Caco-2 (cell line): Measurements from ENCODE around the gene STK32C. TPM values are rescaled to one million over a fixed set of nuclear protein-coding genes. Genes with fewer than 3 reads are reported as not detected.

Experiments
- BruUV-seq: library from RNA; stranded (reverse); fragments of 400-500 nt; replicated peaks from 2 replicates; lab custom pipeline; 2021; lab: Mats Ljungman, UMichigan
- CTCF ChIA-PET: fragments of 300-600 bp; sonication (Branson Sonifier 250); formaldehyde crosslinking; loops from one replicate; lab custom pipeline; 2022; ENCODE audit warnings: antibody characterized with exemption; lab: Charles Lee
- POLR2A ChIA-PET: fragments of 300-600 bp; sonication (Branson Sonifier 250); formaldehyde crosslinking; loops from one replicate; lab custom pipeline; 2022; ENCODE audit warnings: antibody characterized with exemption; lab: Charles Lee
- DNase-seq, 2 experiments: peaks; one replicate each; pipeline versions ENCODE4 v3.0.0 to v3.0.0-alpha.2; 2020 to 2022
- H3K27me3 ChIP-seq: replicated peaks from 2 replicates; pipeline ENCODE4 v1.6.0; 2011; ENCODE audit warnings: low read length; ENCODE audit not compliant: control insufficient read depth, insufficient read depth
- H3K36me3 ChIP-seq: 2 replicates; pipeline ENCODE4 v1.5.1; 2011; ENCODE audit warnings: low read length; ENCODE audit not compliant: control insufficient read depth, insufficient read depth
- H3K4me1 ChIP-seq: fragments of 250-450 bp; sonication (Bioruptor Pico); 2 replicates; pipeline ENCODE4 v1.5.1; 2020; ENCODE audit warnings: mild to moderate bottlenecking
- H3K4me3 ChIP-seq: 2 replicates; pipeline ENCODE4 v1.5.1; 2011; ENCODE audit warnings: low read depth, mild to moderate bottlenecking, control low read depth, low read length
- H3K9me3 ChIP-seq: fragments of 250-450 bp; sonication (Bioruptor Pico); 2 replicates; pipeline ENCODE4 v1.5.1; 2020; ENCODE audit warnings: mild to moderate bottlenecking, moderate library complexity
- H3K27ac Mint-ChIP-seq: one replicate; pipeline ENCODE4 v1.8.0; 2022; ENCODE audit warnings: mixed read lengths; ENCODE audit not compliant: unreplicated experiment
- H3K27me3 Mint-ChIP-seq: one replicate; pipeline ENCODE4 v1.8.0; 2022; ENCODE audit warnings: mixed read lengths; ENCODE audit not compliant: insufficient read depth, unreplicated experiment
- H3K36me3 Mint-ChIP-seq: one replicate; pipeline ENCODE4 v1.8.0; 2022; ENCODE audit warnings: mild to moderate bottlenecking, mixed read lengths; ENCODE audit not compliant: insufficient read depth, unreplicated experiment
- H3K4me1 Mint-ChIP-seq: one replicate; pipeline ENCODE4 v1.8.0; 2022; ENCODE audit warnings: low read depth, mixed read lengths; ENCODE audit not compliant: unreplicated experiment
- H3K4me3 Mint-ChIP-seq: one replicate; pipeline ENCODE4 v1.8.0; 2022; ENCODE audit warnings: mild to moderate bottlenecking, moderate library complexity, mixed read lengths; ENCODE audit not compliant: unreplicated experiment
- H3K9me3 Mint-ChIP-seq: one replicate; pipeline ENCODE4 v1.8.0; 2022; ENCODE audit warnings: mixed read lengths; ENCODE audit not compliant: unreplicated experiment
- CTCF ChIP-seq, 2 experiments: fragments of 200-600 bp in 1 of 2; IDR thresholded peaks; 1 replicate in 1 of 2; 2 replicates in 1 of 2; pipeline versions ENCODE4 v1.5.1 to v1.8.0; 2011 to 2022; ENCODE audit warnings: antibody characterized with exemption in 1 of 2, control low read depth in 1 of 2, inconsistent platforms in 1 of 2, low read depth in 1 of 2, low read length in 1 of 2, mild to moderate bottlenecking in 1 of 2, moderate library complexity in 1 of 2; ENCODE audit not compliant: insufficient read depth in 1 of 2, severe bottlenecking in 1 of 2, unreplicated experiment in 1 of 2
- intact Hi-C: fragments of 100-400 bp; cut with micrococcal nuclease; formaldehyde crosslinking; loops from one replicate; pipeline ENCODE4 v1.10.0; 2022; ENCODE audit not compliant: unreplicated experiment
- total RNA-seq: library from RNA; stranded (reverse); gene quantifications from 2 replicates; pipeline ENCODE4 v1.2.3, GENCODE V29; 2022

Gene STK32C
- total RNA-seq, 1 experiment from 2014 or later = 13.3 TPM

DNA sequence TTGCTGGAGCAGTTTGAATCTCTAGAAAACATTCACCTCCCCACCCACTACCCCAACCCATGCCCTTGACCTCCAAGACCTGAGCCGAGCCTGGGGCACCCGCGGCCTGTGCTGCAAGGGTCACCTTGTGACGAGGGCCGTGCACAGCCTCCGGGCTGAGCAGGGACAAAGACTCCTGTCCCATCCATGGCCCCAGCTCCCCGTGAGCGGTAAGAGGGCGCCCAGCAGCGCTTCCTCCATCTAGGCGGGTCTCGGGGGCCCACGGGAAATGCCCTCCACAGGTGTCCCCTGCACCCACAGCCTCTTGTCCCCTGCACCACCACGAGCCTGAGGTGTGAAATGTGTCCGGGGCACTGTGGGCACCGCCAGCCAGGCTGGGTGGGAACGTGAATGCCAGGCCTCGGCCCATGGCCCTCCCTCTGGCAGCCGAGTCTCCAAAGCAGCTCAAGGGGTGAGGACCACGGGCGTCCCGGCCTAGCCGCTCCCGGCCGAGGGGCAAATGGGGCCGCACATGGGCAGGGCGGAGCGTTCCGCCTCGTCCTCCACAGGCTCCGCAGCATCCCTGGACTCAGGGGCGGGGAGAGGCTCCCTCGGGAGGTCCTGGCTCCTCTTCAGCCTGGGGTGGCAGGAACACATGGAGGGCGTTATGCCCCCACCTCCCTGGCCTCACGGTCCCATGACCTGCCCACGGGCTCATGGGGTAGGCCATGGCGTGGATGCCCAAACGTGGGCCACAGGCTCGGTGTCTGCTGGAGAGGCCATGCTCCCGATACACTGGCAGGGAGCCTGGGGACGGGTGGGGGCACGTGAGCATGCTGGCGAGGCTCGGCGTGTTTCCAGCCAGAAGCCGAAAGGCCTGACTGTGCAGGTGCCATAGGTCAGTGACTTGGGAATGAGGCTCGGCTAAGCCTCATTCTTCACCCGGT, 100.0 kb downstream of the STK32C start:
- no peak for DNase-seq
- CTCF ChIA-PET = no interaction called here

DNA sequence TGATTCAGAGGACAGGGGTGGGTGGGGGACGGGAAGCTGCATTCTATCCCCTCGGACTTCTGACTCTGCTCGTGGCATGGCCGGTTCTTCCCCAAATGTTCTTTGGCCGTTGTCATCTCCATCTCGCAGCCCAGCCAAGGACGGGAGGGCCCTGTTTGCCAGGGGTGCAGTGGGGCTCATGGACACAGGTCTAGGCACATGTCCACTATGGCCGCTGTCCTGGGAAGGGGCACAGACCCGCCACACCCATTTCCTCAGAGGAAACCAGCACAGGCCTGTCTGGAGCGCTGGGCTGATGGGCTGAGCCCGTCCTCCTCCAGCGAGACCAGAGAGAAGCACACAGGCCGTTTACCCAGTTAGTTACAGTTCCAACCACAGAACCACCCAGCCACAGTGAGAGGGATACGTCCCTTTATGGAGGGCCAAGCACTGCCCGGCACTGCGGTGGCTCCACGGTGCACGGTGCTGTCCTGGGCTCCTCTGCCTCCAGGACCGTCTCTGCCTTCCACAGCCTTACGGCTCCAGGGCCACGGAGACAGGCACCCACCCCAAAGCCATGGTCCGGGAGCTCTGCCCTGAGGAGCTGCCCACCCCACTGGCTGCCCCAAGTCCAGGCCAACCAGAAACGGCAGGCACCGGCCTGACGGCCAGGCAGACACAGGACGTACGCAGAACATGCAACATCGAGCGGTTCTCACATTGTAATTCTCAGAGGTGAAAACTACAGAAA, 100.8 kb downstream of the STK32C start:
- no TSS peak for BruUV-seq
- H3K27me3 Mint-ChIP-seq = peaks cover 2% of the 10 kb centered on the region

More for the DNA sequence above, 100.0 kb downstream of the STK32C start:
- H3K36me3 ChIP-seq = no peaks in the 10 kb centered on the region
- Mint-ChIP-seq H3K27ac (no peak overlapping the region), H3K9me3 (no peaks in the 10 kb centered on the region), H3K4me1 (no peaks in the 10 kb centered on the region), H3K4me3 (no peak overlapping the region), H3K27me3 (peaks cover 2% of the 10 kb centered on the region), H3K36me3 (no peaks in the 10 kb centered on the region)
- no peak for TF ChIP-seq CTCF (IDR thresholded peaks at IDR 0.05; ENCODE audit: insufficient read depth in 1 of 2, low read depth in 1 of 2, low read length in 1 of 2, severe bottlenecking in 1 of 2, unreplicated experiment in 1 of 2)
- intact Hi-C loops = no loop called here
- BruUV-seq = no TSS peak
- H3K4me3 ChIP-seq = no peak overlapping the region
- H3K9me3 ChIP-seq = no peaks in the 10 kb centered on the region
- POLR2A ChIA-PET = no interaction called here
- H3K4me1 ChIP-seq = no peaks in the 10 kb centered on the region
- no peaks in the 10 kb centered on the region for H3K27me3 ChIP-seq

More for the DNA sequence above, 100.8 kb downstream of the STK32C start:
- intact Hi-C loops = no loop called here
- Mint-ChIP-seq H3K9me3 (no peaks in the 10 kb centered on the region), H3K27ac (no peak overlapping the region), H3K36me3 (no peaks in the 10 kb centered on the region), H3K4me3 (no peak overlapping the region), H3K4me1 (no peaks in the 10 kb centered on the region)
- CTCF ChIA-PET = no interaction called here
- no peak for DNase-seq
- no peak for TF ChIP-seq CTCF (IDR thresholded peaks at IDR 0.05; ENCODE audit: insufficient read depth in 1 of 2, low read depth in 1 of 2, low read length in 1 of 2, severe bottlenecking in 1 of 2, unreplicated experiment in 1 of 2)
- H3K27me3 ChIP-seq = no peaks in the 10 kb centered on the region
- H3K4me1 ChIP-seq = 0 out of 2 replicates have a peak, but pooled peaks cover 4% of the 10 kb centered on the region
- no peaks in the 10 kb centered on the region for H3K9me3 ChIP-seq
- H3K4me3 ChIP-seq = no peak overlapping the region
- POLR2A ChIA-PET = no interaction called here
- no peaks in the 10 kb centered on the region for H3K36me3 ChIP-seq
